HG02885 (cell line): Measurements from ENCODE around the gene CCL7.

Experiments
- ATAC-seq: cut with Tn5 transposase; IDR thresholded peaks from one replicate; pipeline ENCODE4 v1.9.1; 2021; ENCODE audit warnings: mild to moderate bottlenecking; ENCODE audit not compliant: unreplicated experiment, poor library complexity

Gene CCL7

GRCh38 chr17:34245351-34245905, 24.6 kb upstream of the CCL7 start:
- ATAC-seq, result no peak

GRCh38 chr17:34246446-34246845, 23.6 kb upstream of the CCL7 start:
- ATAC-seq, result no peak

GRCh38 chr17:34246881-34247280, 23.1 kb upstream of the CCL7 start:
- ATAC-seq, result no peak

GRCh38 chr17:34248511-34249024, 21.5 kb upstream of the CCL7 start:
- ATAC-seq, result no peak

GRCh38 chr17:34249061-34249460, 21.0 kb upstream of the CCL7 start:
- ATAC-seq, result no peak

- ATAC-seq, result no peak
Observed at GRCh38 chr17:34249478-34249877, 20.5 kb upstream of the CCL7 start.

- ATAC-seq, result no peak
Observed at GRCh38 chr17:34251186-34251585, 18.8 kb upstream of the CCL7 start.

GRCh38 chr17:34252095-34252443, 18.0 kb upstream of the CCL7 start:
- peak; percentile 69 for ATAC-seq

- no peak for ATAC-seq
Observed at GRCh38 chr17:34252444-34253138, 17.4 kb upstream of the CCL7 start.

- ATAC-seq, result no peak
Observed at GRCh38 chr17:34253139-34253525, 16.9 kb upstream of the CCL7 start.

- ATAC-seq, result no peak
Observed at GRCh38 chr17:34254146-34254545, 15.9 kb upstream of the CCL7 start.

GRCh38 chr17:34254651-34255380, 15.2 kb upstream of the CCL7 start, which contains the start of gene CCL2:
Gene CCL2 (plus strand): TSS chr17:34255285. CDS start chr17:34255350, 65 bp downstream.
- no peak for ATAC-seq

GRCh38 chr17:34255381-34255732, 14.7 kb upstream of the CCL7 start:
- ATAC-seq, result no peak

GRCh38 chr17:34255841-34256240, 14.2 kb upstream of the CCL7 start:
- no peak for ATAC-seq

GRCh38 chr17:34257299-34257985, 12.6 kb upstream of the CCL7 start:
- ATAC-seq, result no peak

- no peak for ATAC-seq
Observed at GRCh38 chr17:34257986-34258326, 12.1 kb upstream of the CCL7 start.

- ATAC-seq, result no peak
Observed at GRCh38 chr17:34259146-34259545, 10.9 kb upstream of the CCL7 start.

GRCh38 chr17:34260861-34261260, 9.2 kb upstream of the CCL7 start:
- ATAC-seq, result no peak

GRCh38 chr17:34261568-34262337, 8.3 kb upstream of the CCL7 start:
- no peak for ATAC-seq

GRCh38 chr17:34265711-34266110, 4.3 kb upstream of the CCL7 start:
- ATAC-seq, result no peak
